Measurements from ENCODE around the gene TMEM123. TPM values are rescaled to one million over a fixed set of nuclear protein-coding genes. Genes with fewer than 3 reads are reported as not detected.

TMEM123 gene
- total and polyA plus RNA-seq, 2 of the 4 experiments (the other 2 are of a cell fraction): 96.9 to 127 TPM

DNA sequence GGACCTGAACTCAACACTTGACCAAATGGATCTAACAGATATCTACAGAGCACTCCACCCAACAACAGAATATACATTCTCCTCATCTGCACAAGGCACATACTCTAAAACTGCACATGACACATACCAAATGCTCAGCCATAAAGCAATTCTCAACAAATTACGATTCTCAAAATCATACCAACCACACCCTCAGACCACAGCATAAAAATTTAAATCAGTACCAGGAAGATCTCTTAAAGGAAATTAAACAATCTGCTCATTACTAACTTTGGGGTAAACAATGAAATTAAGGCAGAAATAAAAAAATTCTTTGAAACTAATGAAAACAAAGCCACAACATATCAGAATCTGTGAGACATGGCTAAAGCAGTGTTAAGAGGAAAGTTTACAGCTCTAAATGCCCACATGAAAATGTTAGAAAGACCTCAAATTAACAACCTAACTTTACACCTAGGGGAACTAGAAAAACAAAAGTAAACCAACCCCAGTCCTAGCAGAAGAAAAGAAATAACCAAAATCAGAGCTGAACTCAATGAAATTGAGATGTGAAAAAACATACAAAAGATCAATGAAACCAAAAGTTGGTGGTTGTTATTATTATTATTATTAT is 37.2 kb downstream of the TMEM123 start:
- no peak overlapping the region for H3K4me3 ChIP-seq (ENCODE audit: insufficient read depth, low read depth, low read length)
- no peaks in the 10 kb centered on the region for H3K27me3 ChIP-seq (ENCODE audit: control insufficient read depth, insufficient read depth, low read length)
- no peak overlapping the region for H4K5ac ChIP-seq (ENCODE audit: low read depth, low read length)
- H4K8ac ChIP-seq (ENCODE audit: low read depth in 2 of 2, low read length in 2 of 2): no peak overlapping the region
- H3K14ac ChIP-seq (replicated peaks; ENCODE audit: low read depth, low read length): no peak overlapping the region
- no peak for DNase-seq
- ChIA-PET POLR2A (ENCODE audit: unreplicated experiment) (no interaction called here), CTCF (no interaction called here)
- H3K18ac ChIP-seq (ENCODE audit: low read depth, low read length): no peak overlapping the region
- in situ Hi-C loops (cut with MboI; ENCODE audit: low sequenced_read_pairs): no loop called here
- H2BK20ac ChIP-seq (ENCODE audit: low read depth, low read length): no peak overlapping the region
- H2BK5ac ChIP-seq (ENCODE audit: low read depth, low read length, poor library complexity, severe bottlenecking): no peak overlapping the region
- H3K4me2 ChIP-seq (ENCODE audit: low read depth, low read length): no peak overlapping the region
- H3K4me1 ChIP-seq (ENCODE audit: control insufficient read depth, insufficient read depth, low read length): peaks cover 6% of the 10 kb centered on the region
- H3K23ac ChIP-seq (ENCODE audit: low read depth, low read length): no peak overlapping the region
- no peak overlapping the region for H2AFZ ChIP-seq (replicated peaks; ENCODE audit: low read length, poor library complexity)
- peaks cover 1% of the 10 kb centered on the region; the same call in 1 of the 2 replicates for H3K36me3 ChIP-seq (ENCODE audit: control insufficient read depth, insufficient read depth, low read length)
- H3K9ac ChIP-seq (ENCODE audit: low read depth, low read length): no peak overlapping the region
- no TSS peak for BruUV-seq (replicated peaks)
- H3K4ac ChIP-seq (ENCODE audit: low read depth, low read length): no peak overlapping the region
- WGBS, 2 experiments (ENCODE audit: extremely low coverage in 2 of 2, insufficient read length in 1 of 2): no CpG with 5 or more reads among the region's 1 CpG
- peaks cover 12% of the 10 kb centered on the region for H3K9me1 ChIP-seq (ENCODE audit: insufficient read depth, low read length)
- no peak overlapping the region for H4K91ac ChIP-seq (ENCODE audit: insufficient read depth, low read depth, low read length)
- H2AK5ac ChIP-seq (ENCODE audit: low read depth, low read length): no peak overlapping the region
- no peak for ATAC-seq (ENCODE audit: low read depth)
- no peak overlapping the region for H3K56ac ChIP-seq (ENCODE audit: extremely low read depth, insufficient read depth, low read length)
- H4K20me1 ChIP-seq (ENCODE audit: insufficient read depth, low read length): peaks cover 32% of the 10 kb centered on the region; the same call in 1 of the 2 replicates
- H3K9me3 ChIP-seq (ENCODE audit: control insufficient read depth, insufficient read depth, low read length): no peaks in the 10 kb centered on the region; the same call in 1 of the 2 replicates
- H3K27ac ChIP-seq (ENCODE audit: insufficient read depth, low read length): no peak overlapping the region
- H2AK9ac ChIP-seq (replicated peaks; ENCODE audit: low read depth, low read length, poor library complexity): no peak overlapping the region
- H2BK120ac ChIP-seq (ENCODE audit: low read depth, low read length): no peak overlapping the region
- intact Hi-C loops (cut with micrococcal nuclease): no loop called here
- H3K79me1 ChIP-seq (ENCODE audit: low read depth in 1 of 2, low read length in 2 of 2): peaks cover 27 to 64% of the 10 kb centered on the region in 2 experiments
- TF ChIP-seq CEBPB (IDR thresholded peaks at IDR 0.05; ENCODE audit: low read depth, low read length) (no peak), FOS (IDR thresholded peaks at IDR 0.05; ENCODE audit: low read depth, low read length) (no peak), SMC3 (IDR thresholded peaks at IDR 0.05; ENCODE audit: low read depth, low read length) (no peak), RFX5 (IDR thresholded peaks at IDR 0.05; ENCODE audit: low read depth, low read length) (no peak), RCOR1 (IDR thresholded peaks at IDR 0.05; ENCODE audit: insufficient replicate concordance, low read length) (no peak), MAFK (IDR thresholded peaks at IDR 0.05; ENCODE audit: low read depth, low read length) (no peak), MXI1 (IDR thresholded peaks at IDR 0.05; ENCODE audit: borderline replicate concordance, low read depth, low read length) (no peak), NFE2L2 (IDR thresholded peaks at IDR 0.05; ENCODE audit: low read depth, low read length) (no peak), BHLHE40 (IDR thresholded peaks at IDR 0.05; ENCODE audit: low read depth, low read length) (no peak), MAZ (IDR thresholded peaks at IDR 0.05; ENCODE audit: borderline replicate concordance, low read depth, low read length) (no peak), POLR2A (IDR thresholded peaks at IDR 0.05; ENCODE audit: low read depth, low read length) (no peak), CHD1 (IDR thresholded peaks at IDR 0.05; ENCODE audit: low read depth, low read length) (no peak)
- TF ChIP-seq, protein P1, sequence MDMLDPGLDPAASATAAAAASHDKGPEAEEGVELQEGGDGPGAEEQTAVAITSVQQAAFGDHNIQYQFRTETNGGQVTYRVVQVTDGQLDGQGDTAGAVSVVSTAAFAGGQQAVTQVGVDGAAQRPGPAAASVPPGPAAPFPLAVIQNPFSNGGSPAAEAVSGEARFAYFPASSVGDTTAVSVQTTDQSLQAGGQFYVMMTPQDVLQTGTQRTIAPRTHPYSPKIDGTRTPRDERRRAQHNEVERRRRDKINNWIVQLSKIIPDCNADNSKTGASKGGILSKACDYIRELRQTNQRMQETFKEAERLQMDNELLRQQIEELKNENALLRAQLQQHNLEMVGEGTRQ (IDR thresholded peaks at IDR 0.05; ENCODE audit: low read depth, low read length): no peak
- dilution Hi-C loops (cut with HindIII; ENCODE audit: low sequenced_read_pairs, unreplicated experiment): no loop called here
- no peak overlapping the region for H2BK15ac ChIP-seq (ENCODE audit: low read depth, low read length)
